Right lobe of liver (tissue), 4 donors: ENCODE measurements around the gene DMRTC1B.
"Not testable (repeated sequence)": the region's sequence is repeated elsewhere in the genome, so short reads cannot be mapped to it uniquely, and the experiment has no call there.

Source experiments
- POLR2A ChIP-seq: fragments of 450-650 bp; IDR thresholded peaks from one replicate; pipeline ENCODE4 v1.6.1; 2017; ENCODE audit warnings: antibody characterized with exemption, mild to moderate bottlenecking
- TF ChIP-seq, protein P1 (sequence below), 4 donors: fragments of 200-600 bp in 3 of 4; fragments of 450-650 bp in 1 of 4; IDR thresholded peaks; one replicate each; pipeline versions ENCODE4 v1.5.1 to v1.8.0; 2016 to 2022; ENCODE audit warnings: antibody characterized with exemption in 4 of 4, mild to moderate bottlenecking in 2 of 4
- donor health status: DM: no; HTN: no; CAD: no.
- donor health status: DM: no; HTN: no; CAD: no.
- donor health status: DM: no; HTN: yes; CAD: no.

GRCh38 chrX:72808110-72808509, 31.4 kb downstream of the DMRTC1B start, which contains the start of gene FAM236D:
- TF ChIP-seq, protein P1, sequence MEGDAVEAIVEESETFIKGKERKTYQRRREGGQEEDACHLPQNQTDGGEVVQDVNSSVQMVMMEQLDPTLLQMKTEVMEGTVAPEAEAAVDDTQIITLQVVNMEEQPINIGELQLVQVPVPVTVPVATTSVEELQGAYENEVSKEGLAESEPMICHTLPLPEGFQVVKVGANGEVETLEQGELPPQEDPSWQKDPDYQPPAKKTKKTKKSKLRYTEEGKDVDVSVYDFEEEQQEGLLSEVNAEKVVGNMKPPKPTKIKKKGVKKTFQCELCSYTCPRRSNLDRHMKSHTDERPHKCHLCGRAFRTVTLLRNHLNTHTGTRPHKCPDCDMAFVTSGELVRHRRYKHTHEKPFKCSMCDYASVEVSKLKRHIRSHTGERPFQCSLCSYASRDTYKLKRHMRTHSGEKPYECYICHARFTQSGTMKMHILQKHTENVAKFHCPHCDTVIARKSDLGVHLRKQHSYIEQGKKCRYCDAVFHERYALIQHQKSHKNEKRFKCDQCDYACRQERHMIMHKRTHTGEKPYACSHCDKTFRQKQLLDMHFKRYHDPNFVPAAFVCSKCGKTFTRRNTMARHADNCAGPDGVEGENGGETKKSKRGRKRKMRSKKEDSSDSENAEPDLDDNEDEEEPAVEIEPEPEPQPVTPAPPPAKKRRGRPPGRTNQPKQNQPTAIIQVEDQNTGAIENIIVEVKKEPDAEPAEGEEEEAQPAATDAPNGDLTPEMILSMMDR (IDR thresholded peaks at IDR 0.05): not testable (repeated sequence)
- TF ChIP-seq POLR2A: not testable (repeated sequence)
